H4 (cell line): ENCODE results near the gene LPP. TPM values are rescaled to one million over a fixed set of nuclear protein-coding genes. Genes with fewer than 3 reads are reported as not detected.

Experiments used
- DNase-seq: peaks from one replicate; pipeline ENCODE4 v3.0.0-alpha.2; 2015; ENCODE audit warnings: low spot score
- total RNA-seq: library from RNA; depleted of rRNA; stranded (reverse); fragments of >200 nt; shearing (Covaris generic); gene quantifications from 2 replicates; pipeline ENCODE4 v1.2.3, GENCODE V29; 2014

Gene LPP
- total RNA-seq, 1 experiment from 2014 or later = 28.3 TPM

- no peak for DNase-seq
Observed at GRCh38 chr3:188137051-188137450, 16.9 kb upstream of the LPP start.

- DNase-seq = no peak
Observed at GRCh38 chr3:188139466-188139865, 14.5 kb upstream of the LPP start.

- no peak for DNase-seq
Observed at GRCh38 chr3:188146219-188146618, 7.7 kb upstream of the LPP start.

GRCh38 chr3:188147782-188148181 lies 6.2 kb upstream of the LPP start:
- DNase-seq = no peak

- no peak for DNase-seq
Observed at GRCh38 chr3:188148318-188148717, 5.6 kb upstream of the LPP start.

- DNase-seq = no peak
Observed at GRCh38 chr3:188149587-188149986, 4.4 kb upstream of the LPP start.

GRCh38 chr3:188150982-188151381 lies 3.0 kb upstream of the LPP start:
- DNase-seq = no peak

GRCh38 chr3:188151438-188151837 lies 2.5 kb upstream of the LPP start:
- DNase-seq = no peak

- DNase-seq = peak; percentile 52
Observed at GRCh38 chr3:188152660-188153436, 1.1 kb upstream of the LPP start.

- peak; percentile 98 for DNase-seq
Observed at GRCh38 chr3:188153437-188154013, 432 bp upstream of the LPP start.

GRCh38 chr3:188154809-188155574 lies 1.0 kb downstream of the LPP start:
- no peak for DNase-seq

GRCh38 chr3:188156056-188156455 lies 2.1 kb downstream of the LPP start:
- DNase-seq = no peak

- DNase-seq = no peak
Observed at GRCh38 chr3:188157407-188157806, 3.5 kb downstream of the LPP start.

GRCh38 chr3:188157971-188158370 lies 4.0 kb downstream of the LPP start:
- no peak for DNase-seq

GRCh38 chr3:188158731-188159310 lies 4.9 kb downstream of the LPP start:
- no peak for DNase-seq

- DNase-seq = no peak
Observed at GRCh38 chr3:188160751-188161150, 6.8 kb downstream of the LPP start.

- no peak for DNase-seq
Observed at GRCh38 chr3:188164248-188164687, 10.3 kb downstream of the LPP start.

- no peak for DNase-seq
Observed at GRCh38 chr3:188165596-188165995, 11.6 kb downstream of the LPP start.

GRCh38 chr3:188166441-188166840 lies 12.5 kb downstream of the LPP start:
- DNase-seq = no peak

GRCh38 chr3:188168186-188168585 lies 14.2 kb downstream of the LPP start:
- no peak for DNase-seq

- no peak for DNase-seq
Observed at GRCh38 chr3:188168648-188169047, 14.7 kb downstream of the LPP start.

- DNase-seq = no peak
Observed at GRCh38 chr3:188169830-188170455, 16.0 kb downstream of the LPP start.
